K562 (cell line): ENCODE data around the gene SLAIN2. TPM values are rescaled to one million over a fixed set of nuclear protein-coding genes. Genes with fewer than 3 reads are reported as not detected.

Source experiments
- ATAC-seq: fragments of 200-7000 bp; cut with Tn5 transposase; 3 replicates; pipeline ENCODE4 v1.9.1; 2020; ENCODE audit warnings: moderate library complexity
- BruUV-seq: library from RNA; stranded (reverse); fragments of 400-500 nt; replicated peaks from 2 replicates; lab custom pipeline; 2021; lab: Mats Ljungman, UMichigan
- CTCF ChIA-PET: fragments of 300-600 bp; formaldehyde crosslinking; extraction: SDS; loops from one replicate; lab custom pipeline; 2021; ENCODE audit warnings: low intra/inter-chr PET ratio; lab: Yijun Ruan, JAX
- POLR2A ChIA-PET: fragments of 300-600, 350-650 bp; sonication (Branson Sonifier 250); formaldehyde crosslinking; extraction: SDS; loops from one replicate; lab custom pipeline; 2021; ENCODE audit warnings: antibody characterized with exemption, inconsistent platforms; lab: Yijun Ruan, JAX
- DNase-seq, 4 experiments: peaks; one replicate each; pipeline versions ENCODE4 v3.0.0 to v3.0.0-alpha.2; 2011 to 2018; ENCODE audit warnings: low spot score in 3 of 4, mixed read lengths in 3 of 4; ENCODE audit errors: extremely low read depth in 1 of 4
- FAIRE-seq: peaks from 2 replicates; lab custom pipeline; 2011; peaks lifted over from hg19 to GRCh38; lab: Jason Lieb, UNC
- H2AFZ ChIP-seq: 2 replicates; pipeline ENCODE4 v1.6.0; 2011; ENCODE audit warnings: low read depth, low read length, control low read depth, inconsistent platforms
- H3K27ac ChIP-seq: fragments of 200-600 bp; 3 replicates; pipeline ENCODE4 v1.8.0; 2011; ENCODE audit warnings: low read depth, mild to moderate bottlenecking, control low read depth, inconsistent platforms, low read length, moderate library complexity, mixed read lengths; ENCODE audit errors: extremely low read depth
- H3K27me3 ChIP-seq, 2 experiments: fragments of 300-600 bp in 1 of 2; 2 replicates in 1 of 2; 3 replicates in 1 of 2; pipeline versions ENCODE4 v1.6.0 to v1.8.0; 2011; ENCODE audit warnings: inconsistent platforms in 2 of 2, low read length in 2 of 2, mild to moderate bottlenecking in 1 of 2, mixed read lengths in 1 of 2, moderate library complexity in 1 of 2; ENCODE audit not compliant: control insufficient read depth in 2 of 2, insufficient read depth in 2 of 2
- H3K36me3 ChIP-seq: fragments of 300-600 bp; 3 replicates; pipeline ENCODE4 v1.8.0; 2011; ENCODE audit warnings: mild to moderate bottlenecking, low read length, inconsistent platforms; ENCODE audit not compliant: control insufficient read depth, insufficient read depth
- H3K4me1 ChIP-seq, 2 experiments: fragments of 200-600 bp in 1 of 2; replicated peaks in 1 of 2; 2 replicates in 1 of 2; 3 replicates in 1 of 2; pipeline versions ENCODE4 v1.5.1 to v1.8.0; 2011; ENCODE audit warnings: inconsistent platforms in 2 of 2, low read length in 2 of 2, mild to moderate bottlenecking in 1 of 2, mixed read lengths in 1 of 2, moderate library complexity in 1 of 2; ENCODE audit not compliant: control insufficient read depth in 2 of 2, insufficient read depth in 2 of 2
- H3K4me2 ChIP-seq: 2 replicates; pipeline ENCODE4 v1.6.1; 2011; ENCODE audit warnings: low read length, control low read depth, inconsistent platforms, mixed read lengths; ENCODE audit not compliant: insufficient read depth
- H3K4me3 ChIP-seq: fragments of 200-600 bp; sonication (generic), shearing (Covaris generic); 2 replicates; pipeline ENCODE4 v1.5.1; 2016; ENCODE audit warnings: control low read depth, inconsistent platforms
- H3K79me2 ChIP-seq: fragments of 200-600 bp; 3 replicates; pipeline ENCODE4 v1.8.0; 2011; ENCODE audit warnings: low read length, inconsistent platforms; ENCODE audit not compliant: control insufficient read depth, insufficient read depth
- H3K9ac ChIP-seq, 2 experiments: 2 replicates each; pipeline versions ENCODE4 v1.6.0 to v1.6.1; 2011; ENCODE audit warnings: low read depth in 2 of 2, low read length in 2 of 2, control low read depth in 1 of 2, inconsistent platforms in 1 of 2, mild to moderate bottlenecking in 1 of 2, mixed read lengths in 1 of 2; ENCODE audit not compliant: insufficient read depth in 1 of 2
- H3K9me1 ChIP-seq: one replicate; pipeline ENCODE4 v1.6.0; 2011; ENCODE audit warnings: inconsistent platforms, mild to moderate bottlenecking, low read length, moderate library complexity; ENCODE audit not compliant: control insufficient read depth, insufficient read depth
- H3K9me3 ChIP-seq: replicated peaks from 2 replicates; pipeline ENCODE4 v1.5.1; 2011; ENCODE audit warnings: low read depth, low read length, inconsistent platforms; ENCODE audit not compliant: control insufficient read depth, insufficient read depth
- H4K20me1 ChIP-seq: replicated peaks from 2 replicates; pipeline ENCODE4 v1.6.1; 2011; ENCODE audit warnings: low read length, inconsistent platforms, mixed read lengths; ENCODE audit not compliant: control insufficient read depth, insufficient read depth
- CEBPB ChIP-seq: fragments of 450-650 bp; IDR thresholded peaks from 2 replicates; pipeline ENCODE4 v1.6.1; 2016; ENCODE audit warnings: missing genetic modification characterization, missing compliant biosample characterization
- FOXM1 ChIP-seq, 2 experiments: fragments of 450-650 bp in 1 of 2; sonication (generic) in 1 of 2; formaldehyde crosslinking in 1 of 2; IDR thresholded peaks; 2 replicates each; pipeline versions ENCODE4 v1.6.1 to v1.9.0; 2017 to 2022; ENCODE audit warnings: low read depth in 2 of 2, mild to moderate bottlenecking in 2 of 2, missing genetic modification reagents in 1 of 2, moderate library complexity in 1 of 2
- NFE2L1 ChIP-seq: fragments of 450-650 bp; IDR thresholded peaks from 2 replicates; pipeline ENCODE4 v1.6.1; 2016; ENCODE audit warnings: missing genetic modification characterization, low read depth, mild to moderate bottlenecking, missing compliant biosample characterization, moderate library complexity, borderline replicate concordance
- RHOXF2B ChIP-seq: fragments of 250-450 bp; sonication (Bioruptor Pico); conservative IDR thresholded peaks from 2 replicates; pipeline ENCODE4 v1.5.1; 2021
- SMARCA4 ChIP-seq: fragments of 450-650 bp; IDR thresholded peaks from 2 replicates; pipeline ENCODE4 v1.6.1; 2016
- SP2 ChIP-seq: IDR thresholded peaks from 2 replicates; pipeline ENCODE4 v1.6.1; 2011; ENCODE audit warnings: mild to moderate bottlenecking, low read depth, low read length, moderate library complexity; ENCODE audit not compliant: poor library complexity, severe bottlenecking; ENCODE audit errors: extremely low read depth
- TRIM24 ChIP-seq, 2 experiments: fragments of 450-650 bp; IDR thresholded peaks; 2 replicates each; pipeline ENCODE4 v1.6.1; 2016
- ZNF282 ChIP-seq: sonication (generic); formaldehyde crosslinking; IDR thresholded peaks from 2 replicates; pipeline ENCODE4 v1.8.1; 2023; ENCODE audit warnings: missing genetic modification reagents
- ZNF766 ChIP-seq: fragments of 200-800 bp; sonication (Bioruptor generic); conservative IDR thresholded peaks from 2 replicates; pipeline ENCODE4 v1.6.1; 2016; ENCODE audit warnings: missing genetic modification characterization, missing compliant biosample characterization
- WGBS: fragments of 100-300 bp; shearing (Covaris generic); methylation state at CpG from one replicate; pipeline ENCODE4 v1.1.6; 2016; ENCODE audit warnings: low coverage, mixed read lengths; ENCODE audit not compliant: insufficient coverage; ENCODE audit errors: missing lambda C conversion rate; 5-methylcytosine and 5-hydroxymethylcytosine counted together
- in situ Hi-C: fragments of 300-500 bp; cut with MboI; formaldehyde crosslinking; loops from 4 replicates; pipeline ENCODE4 v1.15.0; 2018; ENCODE audit warnings: inconsistent platforms, mixed read lengths
- intact Hi-C: fragments of 100-400 bp; cut with micrococcal nuclease; formaldehyde crosslinking; loops from 2 replicates; pipeline ENCODE4 v1.14.2; 2022
- polyA plus RNA-seq, 8 experiments: library from polyadenylated mRNA; depleted of rRNA in 4 of 8; stranded (reverse) in 5 of 8; unstranded in 3 of 8; fragments of >200 nt; fragmentation: Nextera tagmentation in 2 of 8; fragmentation: Illumina TruSeq in 1 of 8; extraction: Ambion mirVana in 2 of 8; extraction: Trizol in 1 of 8; gene quantifications; 2 replicates each; pipeline versions ENCODE4 v1.2.1 to v1.2.3, GENCODE V29; 2011 to 2014; ENCODE audit warnings: inconsistent platforms in 1 of 8, missing spikeins in 1 of 8
- total RNA-seq, 7 experiments: library from RNA; depleted of rRNA in 6 of 7; stranded (reverse); fragments of >200 nt in 6 of 7; fragmentation: Illumina TruSeq in 2 of 7; extraction: Trizol in 2 of 7; gene quantifications; 2 replicates each; pipeline versions ENCODE4 v1.2.1 to v1.2.3, GENCODE V29; 2011 to 2021; ENCODE audit warnings: low replicate concordance in 1 of 7
- TF ChIP-seq, protein P1 (sequence below): fragments of 200-800 bp; sonication (Bioruptor generic); IDR thresholded peaks from 2 replicates; pipeline ENCODE4 v1.6.1; 2017; ENCODE audit warnings: missing genetic modification characterization, missing compliant biosample characterization
- TF ChIP-seq, protein P2 (sequence below): sonication (generic); formaldehyde crosslinking; IDR thresholded peaks from 2 replicates; pipeline ENCODE4 v1.5.0; 2020; ENCODE audit warnings: missing genetic modification reagents
- TF ChIP-seq, protein P3 (sequence below): fragments of 250-450 bp; sonication (Bioruptor Pico); IDR thresholded peaks from 2 replicates; pipeline ENCODE4 v1.8.0; 2022; ENCODE audit warnings: moderate library complexity, mild to moderate bottlenecking, inconsistent platforms

Gene SLAIN2
- total and polyA plus RNA-seq, 9 of the 15 experiments (the other 6 are each of a cell fraction or from before 2014, with no cell fraction given) = 3.5 to 116 (median 35.0) TPM

DNA sequence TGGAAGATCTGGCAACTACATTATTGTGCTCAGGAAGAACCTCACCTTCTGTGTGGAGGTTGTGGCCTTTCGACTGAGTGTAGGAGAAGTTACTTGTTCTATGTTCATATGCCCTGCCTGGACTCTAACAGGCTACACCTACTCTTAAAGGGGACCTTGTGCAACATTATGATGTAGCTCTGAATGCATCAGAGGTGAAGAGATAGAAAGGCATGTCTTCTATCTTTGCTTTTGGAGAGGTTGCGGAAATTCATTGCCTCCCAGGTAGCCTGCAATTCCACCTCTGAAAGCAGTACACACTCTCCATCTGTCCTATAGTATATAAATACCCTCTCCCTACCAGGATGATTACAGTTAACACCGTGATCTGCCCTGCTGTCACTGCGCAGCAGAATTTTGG is 7.1 kb upstream of the SLAIN2 start:
- in situ Hi-C loops (no loop called here), intact Hi-C loops (no loop called here)
- Histone ChIP-seq H3K4me2 (peak overlapping the region; percentile 53; the same call in 1 of the 2 replicates), H3K9ac (no peak overlapping the region), H3K4me3 (no peak overlapping the region), H3K9me1 (no peaks in the 10 kb centered on the region), H2AFZ (peak overlapping the region; percentile 83), H3K79me2 (no peaks in the 10 kb centered on the region; the same call in 1 of the 3 replicates), H4K20me1 (no peaks in the 10 kb centered on the region), H3K36me3 (no peaks in the 10 kb centered on the region), H3K4me1 (peaks cover 3 to 47% of the 10 kb centered on the region in 2 experiments; a peak in 3 of 5 replicates), H3K9me3 (no peaks in the 10 kb centered on the region), H3K27me3 (no peaks in the 10 kb centered on the region), H3K27ac (no peak overlapping the region)
- POLR2A ChIA-PET = interaction anchor here (1.0 kb wide), 1 partner anchor 27 kb away, joined by 3 read pairs; no protein-coding TSS in a partner anchor
- DNase-seq (no peak), ATAC-seq (peak; percentile 31), FAIRE-seq (no peak)
- TF ChIP-seq SMARCA4 (no peak), ZNF282 (CRISPR knock-in tag) (no peak), CEBPB (tag) (peak; percentile 45; the same call in 1 of the 2 replicates), FOXM1 (IDR thresholded peaks at IDR 0.05; ENCODE audit: low read depth) (no peak), FOXM1 (CRISPR knock-in tag; IDR thresholded peaks at IDR 0.05; ENCODE audit: low read depth) (no peak), ZNF766 (CRISPR knock-in tag) (0 out of 2 replicates have a peak, but pooled peaks have one; percentile 14), NFE2L1 (tag) (no peak), SP2 (no peak), TRIM24 (IDR thresholded peaks at IDR 0.05) (no peak), RHOXF2B (CRISPR knock-in tag) (0 out of 2 replicates have a peak, but pooled peaks have one; percentile 34)
- TF ChIP-seq, protein P1, sequence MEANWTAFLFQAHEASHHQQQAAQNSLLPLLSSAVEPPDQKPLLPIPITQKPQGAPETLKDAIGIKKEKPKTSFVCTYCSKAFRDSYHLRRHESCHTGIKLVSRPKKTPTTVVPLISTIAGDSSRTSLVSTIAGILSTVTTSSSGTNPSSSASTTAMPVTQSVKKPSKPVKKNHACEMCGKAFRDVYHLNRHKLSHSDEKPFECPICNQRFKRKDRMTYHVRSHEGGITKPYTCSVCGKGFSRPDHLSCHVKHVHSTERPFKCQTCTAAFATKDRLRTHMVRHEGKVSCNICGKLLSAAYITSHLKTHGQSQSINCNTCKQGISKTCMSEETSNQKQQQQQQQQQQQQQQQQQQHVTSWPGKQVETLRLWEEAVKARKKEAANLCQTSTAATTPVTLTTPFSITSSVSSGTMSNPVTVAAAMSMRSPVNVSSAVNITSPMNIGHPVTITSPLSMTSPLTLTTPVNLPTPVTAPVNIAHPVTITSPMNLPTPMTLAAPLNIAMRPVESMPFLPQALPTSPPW (CRISPR knock-in tag) = no peak
- TF ChIP-seq, protein P2, sequence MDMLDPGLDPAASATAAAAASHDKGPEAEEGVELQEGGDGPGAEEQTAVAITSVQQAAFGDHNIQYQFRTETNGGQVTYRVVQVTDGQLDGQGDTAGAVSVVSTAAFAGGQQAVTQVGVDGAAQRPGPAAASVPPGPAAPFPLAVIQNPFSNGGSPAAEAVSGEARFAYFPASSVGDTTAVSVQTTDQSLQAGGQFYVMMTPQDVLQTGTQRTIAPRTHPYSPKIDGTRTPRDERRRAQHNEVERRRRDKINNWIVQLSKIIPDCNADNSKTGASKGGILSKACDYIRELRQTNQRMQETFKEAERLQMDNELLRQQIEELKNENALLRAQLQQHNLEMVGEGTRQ = no peak
- TF ChIP-seq, protein P3, sequence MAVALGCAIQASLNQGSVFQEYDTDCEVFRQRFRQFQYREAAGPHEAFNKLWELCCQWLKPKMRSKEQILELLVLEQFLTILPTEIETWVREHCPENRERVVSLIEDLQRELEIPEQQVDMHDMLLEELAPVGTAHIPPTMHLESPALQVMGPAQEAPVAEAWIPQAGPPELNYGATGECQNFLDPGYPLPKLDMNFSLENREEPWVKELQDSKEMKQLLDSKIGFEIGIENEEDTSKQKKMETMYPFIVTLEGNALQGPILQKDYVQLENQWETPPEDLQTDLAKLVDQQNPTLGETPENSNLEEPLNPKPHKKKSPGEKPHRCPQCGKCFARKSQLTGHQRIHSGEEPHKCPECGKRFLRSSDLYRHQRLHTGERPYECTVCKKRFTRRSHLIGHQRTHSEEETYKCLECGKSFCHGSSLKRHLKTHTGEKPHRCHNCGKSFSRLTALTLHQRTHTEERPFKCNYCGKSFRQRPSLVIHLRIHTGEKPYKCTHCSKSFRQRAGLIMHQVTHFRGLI (CRISPR knock-in tag) = no peak
- CTCF ChIA-PET = no interaction called here
- no TSS peak for BruUV-seq
- 37% methylated on average over 4 of the region's 4 CpGs for WGBS
